IMR-90 (cell line): ENCODE data around the gene CCDC146. TPM values are rescaled to one million over a fixed set of nuclear protein-coding genes. Genes with fewer than 3 reads are reported as not detected.

ENCODE experiments used
- ATAC-seq: fragments of 200-7000 bp; cut with Tn5 transposase; 2 replicates; pipeline ENCODE4 v1.9.1; 2020; ENCODE audit warnings: low read depth, mild to moderate bottlenecking, moderate library complexity
- BruUV-seq: library from RNA; stranded (reverse); fragments of 400-500 nt; replicated peaks from 2 replicates; lab custom pipeline; 2021; lab: Mats Ljungman, UMichigan
- CTCF ChIA-PET: fragments of 300-600 bp; formaldehyde crosslinking; extraction: SDS; loops from one replicate; lab custom pipeline; 2021; ENCODE audit warnings: antibody characterized with exemption; lab: Yijun Ruan, JAX
- POLR2A ChIA-PET: fragments of 300-600 bp; sonication (Branson Sonifier 250); formaldehyde crosslinking; loops from one replicate; lab custom pipeline; 2022; ENCODE audit warnings: antibody characterized with exemption; ENCODE audit not compliant: unreplicated experiment; lab: Charles Lee
- DNase-seq: peaks from one replicate; pipeline ENCODE4 v3.0.0; 2013
- H2AFZ ChIP-seq: replicated peaks from 2 replicates; pipeline ENCODE3; 2013; ENCODE audit warnings: low read length, mild to moderate bottlenecking; ENCODE audit not compliant: poor library complexity
- H2AK5ac ChIP-seq: 2 replicates; pipeline ENCODE4 v1.6.1; 2013; ENCODE audit warnings: low read depth, low read length, inconsistent platforms
- H2AK9ac ChIP-seq: replicated peaks from 2 replicates; pipeline ENCODE3; 2013; ENCODE audit warnings: mild to moderate bottlenecking, low read depth, low read length, moderate library complexity; ENCODE audit not compliant: poor library complexity
- H2BK120ac ChIP-seq: 2 replicates; pipeline ENCODE4 v1.6.1; 2013; ENCODE audit warnings: low read depth, low read length, inconsistent platforms
- H2BK15ac ChIP-seq: 3 replicates; pipeline ENCODE4 v1.6.1; 2013; ENCODE audit warnings: low read depth, low read length, inconsistent platforms
- H2BK20ac ChIP-seq: 2 replicates; pipeline ENCODE4 v1.6.1; 2013; ENCODE audit warnings: low read depth, mild to moderate bottlenecking, inconsistent platforms, low read length, moderate library complexity
- H2BK5ac ChIP-seq: 2 replicates; pipeline ENCODE4 v1.6.1; 2013; ENCODE audit warnings: mild to moderate bottlenecking, low read depth, low read length, inconsistent platforms; ENCODE audit not compliant: poor library complexity, severe bottlenecking
- H3K14ac ChIP-seq: replicated peaks from 2 replicates; pipeline ENCODE4 v1.6.1; 2013; ENCODE audit warnings: low read depth, low read length, inconsistent platforms
- H3K18ac ChIP-seq: 2 replicates; pipeline ENCODE4 v1.6.1; 2013; ENCODE audit warnings: low read depth, low read length, control low read depth
- H3K23ac ChIP-seq: 2 replicates; pipeline ENCODE4 v1.6.1; 2013; ENCODE audit warnings: low read depth, low read length, inconsistent platforms
- H3K27ac ChIP-seq: 2 replicates; pipeline ENCODE4 v1.5.1; 2013; ENCODE audit warnings: mild to moderate bottlenecking, control low read depth, low read length; ENCODE audit not compliant: insufficient read depth
- H3K27me3 ChIP-seq: 2 replicates; pipeline ENCODE4 v1.6.1; 2013; ENCODE audit warnings: low read length; ENCODE audit not compliant: control insufficient read depth, insufficient read depth
- H3K36me3 ChIP-seq: 2 replicates; pipeline ENCODE4 v1.6.1; 2013; ENCODE audit warnings: low read length, mixed read lengths; ENCODE audit not compliant: control insufficient read depth, insufficient read depth
- H3K4ac ChIP-seq: 2 replicates; pipeline ENCODE4 v1.6.1; 2013; ENCODE audit warnings: low read depth, low read length, inconsistent platforms
- H3K4me1 ChIP-seq: 2 replicates; pipeline ENCODE4 v1.6.1; 2013; ENCODE audit warnings: low read length, mixed read lengths; ENCODE audit not compliant: control insufficient read depth, insufficient read depth
- H3K4me2 ChIP-seq: 2 replicates; pipeline ENCODE4 v1.6.1; 2013; ENCODE audit warnings: low read depth, mild to moderate bottlenecking, control low read depth, low read length, moderate library complexity
- H3K4me3 ChIP-seq: 2 replicates; pipeline ENCODE4 v1.5.1; 2013; ENCODE audit warnings: low read depth, mild to moderate bottlenecking, control low read depth, low read length, moderate library complexity; ENCODE audit not compliant: insufficient read depth
- H3K56ac ChIP-seq: 2 replicates; pipeline ENCODE4 v1.6.1; 2013; ENCODE audit warnings: low read length, inconsistent platforms; ENCODE audit not compliant: insufficient read depth; ENCODE audit errors: extremely low read depth
- H3K79me1 ChIP-seq, 2 experiments: 2 replicates each; pipeline ENCODE4 v1.6.1; 2013; ENCODE audit warnings: low read length in 2 of 2, inconsistent platforms in 1 of 2, low read depth in 1 of 2
- H3K9ac ChIP-seq: 2 replicates; pipeline ENCODE4 v1.6.1; 2013; ENCODE audit warnings: low read depth, low read length, control low read depth
- H3K9me1 ChIP-seq: 2 replicates; pipeline ENCODE4 v1.6.1; 2013; ENCODE audit warnings: low read length, inconsistent platforms; ENCODE audit not compliant: insufficient read depth
- H3K9me3 ChIP-seq: 2 replicates; pipeline ENCODE4 v1.6.1; 2013; ENCODE audit warnings: low read length; ENCODE audit not compliant: control insufficient read depth, insufficient read depth
- H4K20me1 ChIP-seq: 2 replicates; pipeline ENCODE4 v1.6.1; 2013; ENCODE audit warnings: low read length, inconsistent platforms; ENCODE audit not compliant: insufficient read depth
- H4K5ac ChIP-seq: 2 replicates; pipeline ENCODE4 v1.6.1; 2013; ENCODE audit warnings: mild to moderate bottlenecking, low read depth, low read length, control low read depth
- H4K8ac ChIP-seq, 2 experiments: 2 replicates each; pipeline ENCODE4 v1.6.1; 2013; ENCODE audit warnings: low read depth in 2 of 2, low read length in 2 of 2, control low read depth in 1 of 2, inconsistent platforms in 1 of 2
- H4K91ac ChIP-seq: 2 replicates; pipeline ENCODE4 v1.6.1; 2013; ENCODE audit warnings: low read depth, low read length, inconsistent platforms; ENCODE audit not compliant: insufficient read depth
- FOS ChIP-seq: fragments of 150-350 bp; IDR thresholded peaks from 2 replicates; pipeline ENCODE4 v1.6.1; 2016; ENCODE audit warnings: low read depth, low read length
- MAZ ChIP-seq: IDR thresholded peaks from 2 replicates; pipeline ENCODE4 v1.6.1; 2012; ENCODE audit warnings: low read depth, mild to moderate bottlenecking, low read length, improper control_type of control experiment, moderate library complexity, borderline replicate concordance
- RAD21 ChIP-seq: IDR thresholded peaks from 2 replicates; pipeline ENCODE4 v1.6.1; 2012; ENCODE audit warnings: low read length, improper control_type of control experiment
- RCOR1 ChIP-seq: IDR thresholded peaks from 2 replicates; pipeline ENCODE4 v1.6.1; 2012; ENCODE audit warnings: mild to moderate bottlenecking, low read length, improper control_type of control experiment; ENCODE audit not compliant: insufficient replicate concordance
- SMC3 ChIP-seq: fragments of 150-350 bp; IDR thresholded peaks from 2 replicates; pipeline ENCODE4 v1.6.1; 2016; ENCODE audit warnings: low read depth, mild to moderate bottlenecking, antibody characterized with exemption, low read length, moderate library complexity
- WGBS, 2 experiments: methylation state at CpG; one replicate each; pipeline versions ENCODE4 v1.1.5 to v1.1.7; 2013; ENCODE audit warnings: missing lambda C conversion rate in 2 of 2; ENCODE audit not compliant: insufficient read length in 1 of 2; ENCODE audit errors: extremely low coverage in 2 of 2; 5-methylcytosine and 5-hydroxymethylcytosine counted together
- dilution Hi-C: fragments of 300-500 bp; cut with HindIII; formaldehyde crosslinking; loops from one replicate; pipeline ENCODE4 v1.14.3; 2018; ENCODE audit warnings: low sequenced_read_pairs; ENCODE audit not compliant: unreplicated experiment
- in situ Hi-C: fragments of 300-500 bp; cut with MboI; formaldehyde crosslinking; loops from 3 replicates; pipeline ENCODE4 v1.14.3; 2019; ENCODE audit warnings: low sequenced_read_pairs, inconsistent platforms, mixed read lengths
- intact Hi-C: fragments of 100-400 bp; cut with micrococcal nuclease; formaldehyde crosslinking; loops from 2 replicates; pipeline ENCODE4 v1.10.0; 2022
- polyA plus RNA-seq, 3 experiments: library from polyadenylated mRNA; depleted of rRNA; stranded (reverse); fragments of >200 nt; gene quantifications; 2 replicates each; pipeline ENCODE4 v1.2.3, GENCODE V29; 2012; ENCODE audit warnings: low replicate concordance in 1 of 3
- total RNA-seq: library from RNA; depleted of rRNA; stranded (reverse); fragments of >200 nt; gene quantifications from 2 replicates; pipeline ENCODE4 v1.2.3, GENCODE V29; 2012
- TF ChIP-seq, protein P1 (sequence below): conservative IDR thresholded peaks from 2 replicates; pipeline ENCODE4 v1.5.1; 2012; ENCODE audit warnings: mild to moderate bottlenecking, low read depth, low read length, improper control_type of control experiment
- TF ChIP-seq, protein P2 (sequence below): fragments of 150-350 bp; IDR thresholded peaks from 2 replicates; pipeline ENCODE4 v1.6.1; 2016; ENCODE audit warnings: low read depth, mild to moderate bottlenecking, low read length, moderate library complexity, borderline replicate concordance

Gene CCDC146
- total and polyA plus RNA-seq, 2 of the 4 experiments (the other 2 are of a cell fraction), result 0.54 to 1.7 TPM

DNA sequence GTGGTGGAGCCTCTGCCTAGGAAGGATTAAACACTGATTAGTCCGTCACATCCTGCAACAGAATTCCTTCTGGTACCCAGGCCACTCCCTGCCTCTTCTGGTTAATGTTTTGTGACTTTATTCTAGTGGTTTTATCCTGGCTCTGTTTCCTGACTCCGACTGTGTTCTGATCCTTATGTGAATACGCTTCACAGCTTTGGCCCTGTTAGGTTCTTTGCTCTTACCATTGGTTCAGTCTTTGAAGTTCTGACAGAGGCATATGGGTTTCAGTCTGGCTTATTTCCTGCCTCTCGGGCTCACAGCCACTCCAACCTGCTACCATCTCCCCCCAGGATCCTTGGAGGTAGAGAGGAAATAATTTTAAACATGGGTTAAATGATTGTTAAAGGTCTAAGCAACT lies 100.4 kb downstream of the CCDC146 start:
- no TSS peak for BruUV-seq
- no peak for TF ChIP-seq MAZ
- TF ChIP-seq SMC3, result no peak
- TF ChIP-seq, protein P1, sequence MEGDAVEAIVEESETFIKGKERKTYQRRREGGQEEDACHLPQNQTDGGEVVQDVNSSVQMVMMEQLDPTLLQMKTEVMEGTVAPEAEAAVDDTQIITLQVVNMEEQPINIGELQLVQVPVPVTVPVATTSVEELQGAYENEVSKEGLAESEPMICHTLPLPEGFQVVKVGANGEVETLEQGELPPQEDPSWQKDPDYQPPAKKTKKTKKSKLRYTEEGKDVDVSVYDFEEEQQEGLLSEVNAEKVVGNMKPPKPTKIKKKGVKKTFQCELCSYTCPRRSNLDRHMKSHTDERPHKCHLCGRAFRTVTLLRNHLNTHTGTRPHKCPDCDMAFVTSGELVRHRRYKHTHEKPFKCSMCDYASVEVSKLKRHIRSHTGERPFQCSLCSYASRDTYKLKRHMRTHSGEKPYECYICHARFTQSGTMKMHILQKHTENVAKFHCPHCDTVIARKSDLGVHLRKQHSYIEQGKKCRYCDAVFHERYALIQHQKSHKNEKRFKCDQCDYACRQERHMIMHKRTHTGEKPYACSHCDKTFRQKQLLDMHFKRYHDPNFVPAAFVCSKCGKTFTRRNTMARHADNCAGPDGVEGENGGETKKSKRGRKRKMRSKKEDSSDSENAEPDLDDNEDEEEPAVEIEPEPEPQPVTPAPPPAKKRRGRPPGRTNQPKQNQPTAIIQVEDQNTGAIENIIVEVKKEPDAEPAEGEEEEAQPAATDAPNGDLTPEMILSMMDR, result no peak
- TF ChIP-seq, protein P2, sequence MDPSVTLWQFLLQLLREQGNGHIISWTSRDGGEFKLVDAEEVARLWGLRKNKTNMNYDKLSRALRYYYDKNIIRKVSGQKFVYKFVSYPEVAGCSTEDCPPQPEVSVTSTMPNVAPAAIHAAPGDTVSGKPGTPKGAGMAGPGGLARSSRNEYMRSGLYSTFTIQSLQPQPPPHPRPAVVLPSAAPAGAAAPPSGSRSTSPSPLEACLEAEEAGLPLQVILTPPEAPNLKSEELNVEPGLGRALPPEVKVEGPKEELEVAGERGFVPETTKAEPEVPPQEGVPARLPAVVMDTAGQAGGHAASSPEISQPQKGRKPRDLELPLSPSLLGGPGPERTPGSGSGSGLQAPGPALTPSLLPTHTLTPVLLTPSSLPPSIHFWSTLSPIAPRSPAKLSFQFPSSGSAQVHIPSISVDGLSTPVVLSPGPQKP, result no peak
- no peak for TF ChIP-seq FOS
- no peak for TF ChIP-seq RCOR1
- TF ChIP-seq RAD21, result no peak
- Histone ChIP-seq H2BK120ac (no peak overlapping the region), H3K23ac (no peak overlapping the region), H3K4me2 (no peak overlapping the region), H3K4me1 (peaks cover 4% of the 10 kb centered on the region), H3K18ac (no peak overlapping the region), H2AK9ac (no peak overlapping the region), H3K9me3 (no peaks in the 10 kb centered on the region), H4K20me1 (no peaks in the 10 kb centered on the region), H3K36me3 (no peaks in the 10 kb centered on the region), H3K14ac (no peak overlapping the region), H2BK15ac (no peak overlapping the region; the same call in 2 of the 3 replicates), H4K5ac (no peak overlapping the region; the same call in 1 of the 2 replicates), H3K79me1 (no peaks in the 10 kb centered on the region), H2BK5ac (no peak overlapping the region), H4K91ac (no peak overlapping the region), H3K4me3 (no peak overlapping the region), H2BK20ac (no peak overlapping the region), H3K27me3 (no peaks in the 10 kb centered on the region), H2AK5ac (no peak overlapping the region), H3K4ac (no peak overlapping the region), H3K9me1 (peaks cover 2% of the 10 kb centered on the region; the same call in 1 of the 2 replicates), H3K9ac (no peak overlapping the region), H3K27ac (no peak overlapping the region), H3K56ac (no peak overlapping the region), H2AFZ (no peak overlapping the region), H4K8ac (no peak overlapping the region)
- POLR2A ChIA-PET, result no interaction called here
- dilution Hi-C loops (no loop called here), in situ Hi-C loops (no loop called here), intact Hi-C loops (no loop called here)
- DNase-seq (no peak), ATAC-seq (no peak)
- CTCF ChIA-PET, result interaction anchor here (0.8 kb wide), 1 partner anchor 191 kb away, joined by 3 read pairs; no protein-coding TSS in a partner anchor
- WGBS, 2 experiments, result no CpG with 5 or more reads among the region's 4 CpGs
